ENCODE data around the gene GALNT13.

DNA sequence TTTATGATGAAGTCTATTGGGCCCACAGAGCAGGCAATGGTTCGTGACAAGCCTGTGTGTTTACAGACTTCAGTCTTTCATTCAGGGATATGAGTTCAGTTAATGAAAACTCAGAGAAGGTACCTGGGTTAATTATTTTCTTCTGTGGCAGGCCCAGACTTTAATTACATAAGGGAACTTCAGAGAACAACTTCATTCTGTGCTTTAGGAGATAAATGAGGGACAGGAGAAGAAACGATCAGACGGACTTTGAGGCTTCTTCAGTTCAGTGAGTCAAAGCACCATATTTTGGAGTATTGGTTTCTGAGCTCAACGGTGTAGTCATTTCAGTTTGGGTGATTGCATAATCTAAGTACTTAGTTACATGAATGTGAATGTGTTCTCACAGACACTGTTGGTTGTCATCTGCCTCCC is 623.7 kb downstream of the GALNT13 start:
- no peak for TF ChIP-seq POLR2A (IDR thresholded peaks at IDR 0.05)
- TF ChIP-seq, protein P1, sequence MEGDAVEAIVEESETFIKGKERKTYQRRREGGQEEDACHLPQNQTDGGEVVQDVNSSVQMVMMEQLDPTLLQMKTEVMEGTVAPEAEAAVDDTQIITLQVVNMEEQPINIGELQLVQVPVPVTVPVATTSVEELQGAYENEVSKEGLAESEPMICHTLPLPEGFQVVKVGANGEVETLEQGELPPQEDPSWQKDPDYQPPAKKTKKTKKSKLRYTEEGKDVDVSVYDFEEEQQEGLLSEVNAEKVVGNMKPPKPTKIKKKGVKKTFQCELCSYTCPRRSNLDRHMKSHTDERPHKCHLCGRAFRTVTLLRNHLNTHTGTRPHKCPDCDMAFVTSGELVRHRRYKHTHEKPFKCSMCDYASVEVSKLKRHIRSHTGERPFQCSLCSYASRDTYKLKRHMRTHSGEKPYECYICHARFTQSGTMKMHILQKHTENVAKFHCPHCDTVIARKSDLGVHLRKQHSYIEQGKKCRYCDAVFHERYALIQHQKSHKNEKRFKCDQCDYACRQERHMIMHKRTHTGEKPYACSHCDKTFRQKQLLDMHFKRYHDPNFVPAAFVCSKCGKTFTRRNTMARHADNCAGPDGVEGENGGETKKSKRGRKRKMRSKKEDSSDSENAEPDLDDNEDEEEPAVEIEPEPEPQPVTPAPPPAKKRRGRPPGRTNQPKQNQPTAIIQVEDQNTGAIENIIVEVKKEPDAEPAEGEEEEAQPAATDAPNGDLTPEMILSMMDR (IDR thresholded peaks at IDR 0.05), result no peak

Measured in lower leg skin (tissue), 3 donors.